Mesenchymal stem cell (in vitro differentiated cells and primary cell): ENCODE results near the gene GNE.
A peak's percentile ranks its signal among the peaks of the same experiment; 100 is the strongest.
"Not testable (repeated sequence)": the region's sequence is repeated elsewhere in the genome, so short reads cannot be mapped to it uniquely, and the experiment has no call there.

Experiments used
- DNase-seq: peaks from one replicate; pipeline ENCODE4 v3.0.0-alpha.2; 2013
- H2AFZ ChIP-seq: one replicate; pipeline ENCODE4 v1.6.1; 2013; ENCODE audit warnings: low read depth, mild to moderate bottlenecking, control low read depth, inconsistent platforms, low read length, moderate library complexity
- H2AK5ac ChIP-seq: 2 replicates; pipeline ENCODE4 v1.6.1; 2013; ENCODE audit warnings: low read length, moderate library complexity, mild to moderate bottlenecking, inconsistent platforms; ENCODE audit not compliant: severe bottlenecking
- H2BK120ac ChIP-seq: one replicate; pipeline ENCODE4 v1.6.1; 2013; ENCODE audit warnings: low read depth, mild to moderate bottlenecking, inconsistent platforms, low read length, moderate library complexity
- H2BK12ac ChIP-seq, 2 experiments: one replicate each; pipeline ENCODE4 v1.6.1; 2013; ENCODE audit warnings: inconsistent platforms in 2 of 2, low read length in 2 of 2, mild to moderate bottlenecking in 2 of 2, moderate library complexity in 2 of 2, control low read depth in 1 of 2
- H2BK15ac ChIP-seq: one replicate; pipeline ENCODE4 v1.6.1; 2013; ENCODE audit warnings: mild to moderate bottlenecking, low read depth, inconsistent platforms; ENCODE audit not compliant: poor library complexity, severe bottlenecking
- H2BK5ac ChIP-seq: 2 replicates; pipeline ENCODE4 v1.6.1; 2013; ENCODE audit warnings: low read depth, mild to moderate bottlenecking, low read length, control low read depth, inconsistent platforms; ENCODE audit not compliant: poor library complexity, severe bottlenecking
- H3K14ac ChIP-seq, 2 experiments: one replicate each; pipeline ENCODE4 v1.6.1; 2013; ENCODE audit warnings: inconsistent platforms in 2 of 2, low read length in 2 of 2, control low read depth in 1 of 2, mild to moderate bottlenecking in 1 of 2, moderate library complexity in 1 of 2
- H3K18ac ChIP-seq, 2 experiments: one replicate each; pipeline ENCODE4 v1.6.1; 2013; ENCODE audit warnings: inconsistent platforms in 2 of 2, low read length in 2 of 2, control low read depth in 1 of 2, low read depth in 1 of 2, mild to moderate bottlenecking in 1 of 2
- H3K23ac ChIP-seq, 2 experiments: one replicate each; pipeline ENCODE4 v1.6.1; 2013; ENCODE audit warnings: inconsistent platforms in 2 of 2, low read length in 2 of 2, mild to moderate bottlenecking in 2 of 2, moderate library complexity in 2 of 2, control low read depth in 1 of 2
- H3K27ac ChIP-seq: 2 replicates; pipeline ENCODE4 v1.5.1; 2013; ENCODE audit warnings: mild to moderate bottlenecking, moderate library complexity, low read length, control low read depth, inconsistent platforms; ENCODE audit not compliant: poor library complexity, severe bottlenecking
- H3K27me3 ChIP-seq, 2 experiments: 2 replicates each; pipeline versions ENCODE4 v1.6.1 to v1.7.0; 2013; ENCODE audit warnings: low read length in 2 of 2, mild to moderate bottlenecking in 2 of 2, moderate library complexity in 2 of 2, control low read depth in 1 of 2, inconsistent platforms in 1 of 2; ENCODE audit not compliant: control insufficient read depth in 1 of 2, insufficient read depth in 1 of 2
- H3K36me3 ChIP-seq, 2 experiments: 2 replicates each; pipeline versions ENCODE4 v1.6.1 to v1.7.0; 2013; ENCODE audit warnings: low read length in 2 of 2, control low read depth in 1 of 2, inconsistent platforms in 1 of 2, low read depth in 1 of 2, mild to moderate bottlenecking in 1 of 2; ENCODE audit not compliant: insufficient read depth in 2 of 2, control insufficient read depth in 1 of 2
- H3K4ac ChIP-seq, 2 experiments: one replicate each; pipeline ENCODE4 v1.6.1; 2013; ENCODE audit warnings: inconsistent platforms in 2 of 2, low read length in 2 of 2, mild to moderate bottlenecking in 2 of 2, moderate library complexity in 2 of 2, control low read depth in 1 of 2, low read depth in 1 of 2
- H3K4me1 ChIP-seq: 2 replicates; pipeline ENCODE4 v1.6.1; 2013; ENCODE audit warnings: low read depth, low read length, control low read depth; ENCODE audit not compliant: control insufficient read depth, insufficient read depth
- H3K4me2 ChIP-seq: 2 replicates; pipeline ENCODE4 v1.6.1; 2013; ENCODE audit warnings: low read length, mild to moderate bottlenecking, inconsistent platforms; ENCODE audit not compliant: poor library complexity, severe bottlenecking
- H3K4me3 ChIP-seq, 2 experiments: 2 replicates each; pipeline versions ENCODE4 v1.5.1 to v1.7.0; 2013; ENCODE audit warnings: low read length in 2 of 2, mild to moderate bottlenecking in 2 of 2, control low read depth in 1 of 2, low read depth in 1 of 2; ENCODE audit not compliant: insufficient read depth in 1 of 2
- H3K79me1 ChIP-seq: replicated peaks from 2 replicates; pipeline ENCODE4 v1.6.1; 2013; ENCODE audit warnings: mild to moderate bottlenecking, control low read depth, low read length, inconsistent platforms; ENCODE audit not compliant: poor library complexity, severe bottlenecking
- H3K9ac ChIP-seq: 2 replicates; pipeline ENCODE4 v1.7.0; 2013; ENCODE audit warnings: mild to moderate bottlenecking, low read length, moderate library complexity
- H3K9me3 ChIP-seq: 2 replicates; pipeline ENCODE4 v1.7.0; 2013; ENCODE audit warnings: mild to moderate bottlenecking, low read length; ENCODE audit not compliant: control insufficient read depth
- H4K8ac ChIP-seq: one replicate; pipeline ENCODE4 v1.6.1; 2013; ENCODE audit warnings: inconsistent platforms, mild to moderate bottlenecking, low read length, moderate library complexity
- H4K91ac ChIP-seq: one replicate; pipeline ENCODE4 v1.6.1; 2013; ENCODE audit warnings: mild to moderate bottlenecking, low read length, inconsistent platforms
- WGBS: methylation state at CpG from one replicate; pipeline ENCODE4 v1.1.7; 2013; ENCODE audit warnings: mixed read lengths; 5-methylcytosine and 5-hydroxymethylcytosine counted together

The GNE gene

GRCh38 chr9:36275060-36275459 lies 16.8 kb upstream of the GNE start:
- Histone ChIP-seq H2AK5ac (no peak overlapping the region), H2BK12ac (no peak overlapping the region), H3K4me2 (no peak overlapping the region), H3K9me3 (no peaks in the 10 kb centered on the region), H3K36me3 (no peaks in the 10 kb centered on the region), H3K79me1 (no peaks in the 10 kb centered on the region), H4K8ac (no peak overlapping the region), H2BK15ac (no peak overlapping the region), H3K27ac (no peak overlapping the region), H2BK5ac (no peak overlapping the region), H3K9ac (no peak overlapping the region), H3K4me3 (no peak overlapping the region), H2BK120ac (no peak overlapping the region), H3K4ac (no peak overlapping the region), H3K23ac (no peak overlapping the region), H2AFZ (no peak overlapping the region), H3K27me3 (no peaks in the 10 kb centered on the region), H3K4me1 (peaks cover 3% of the 10 kb centered on the region), H3K18ac (no peak overlapping the region), H3K14ac (no peak overlapping the region), H4K91ac (no peak overlapping the region)
- DNase-seq = no peak
- WGBS = 93% methylated on average over 3 of the region's 3 CpGs

- H3K4me1 ChIP-seq, H2AK5ac ChIP-seq, H3K14ac ChIP-seq, H3K36me3 ChIP-seq, H3K4me2 ChIP-seq, H2AFZ ChIP-seq, H2BK120ac ChIP-seq, H4K91ac ChIP-seq, H3K27me3 ChIP-seq, H3K18ac ChIP-seq, H3K23ac ChIP-seq, H3K4ac ChIP-seq, H3K4me3 ChIP-seq, H3K27ac ChIP-seq, H3K9ac ChIP-seq, H3K9me3 ChIP-seq, H3K79me1 ChIP-seq, H2BK5ac ChIP-seq, H2BK15ac ChIP-seq, DNase-seq, H4K8ac ChIP-seq, H2BK12ac ChIP-seq: not testable (repeated sequence)
- WGBS = 99% methylated on average over 7 of the region's 7 CpGs
These were observed 15.1 kb upstream of the GNE start for GRCh38 chr9:36273354-36273753.

GRCh38 chr9:36268007-36268427 lies 9.8 kb upstream of the GNE start:
- Histone ChIP-seq H3K79me1 (no peaks in the 10 kb centered on the region), H2BK5ac (no peak overlapping the region), H3K14ac (no peak overlapping the region), H3K27me3 (no peaks in the 10 kb centered on the region), H3K9ac (no peak overlapping the region), H4K8ac (no peak overlapping the region), H2BK120ac (no peak overlapping the region), H3K4me3 (no peak overlapping the region), H3K4me1 (peaks cover 2% of the 10 kb centered on the region), H3K18ac (no peak overlapping the region), H4K91ac (no peak overlapping the region), H2AK5ac (no peak overlapping the region), H2AFZ (no peak overlapping the region), H3K27ac (no peak overlapping the region), H2BK12ac (no peak overlapping the region), H3K36me3 (peaks cover 0 to 5% of the 10 kb centered on the region in 2 experiments), H3K4me2 (no peak overlapping the region), H2BK15ac (no peak overlapping the region), H3K9me3 (no peaks in the 10 kb centered on the region), H3K23ac (no peak overlapping the region), H3K4ac (no peak overlapping the region)
- DNase-seq = peak; percentile 48
- 86% methylated on average over 2 of the region's 3 CpGs for WGBS

GRCh38 chr9:36264896-36265295 lies 6.6 kb upstream of the GNE start:
- no peaks in the 10 kb centered on the region for H3K27me3 ChIP-seq
- H3K23ac ChIP-seq = no peak overlapping the region
- peaks cover 0 to 5% of the 10 kb centered on the region in 2 experiments for H3K36me3 ChIP-seq
- H3K18ac ChIP-seq = no peak overlapping the region
- H2AFZ ChIP-seq = no peak overlapping the region
- no peaks in the 10 kb centered on the region for H3K9me3 ChIP-seq
- no peak overlapping the region for H3K9ac ChIP-seq
- no peaks in the 10 kb centered on the region for H3K79me1 ChIP-seq
- no peak overlapping the region for H2AK5ac ChIP-seq
- no peak overlapping the region for H3K4ac ChIP-seq
- no peak overlapping the region for H2BK5ac ChIP-seq
- no peak overlapping the region for H3K14ac ChIP-seq
- 96% methylated on average over 22 of the region's 22 CpGs for WGBS
- no peak overlapping the region for H3K4me3 ChIP-seq
- H4K91ac ChIP-seq = no peak overlapping the region
- H2BK12ac ChIP-seq = no peak overlapping the region
- no peak overlapping the region for H3K4me2 ChIP-seq
- DNase-seq = no peak
- no peak overlapping the region for H2BK120ac ChIP-seq
- peak overlapping the region; percentile 13 for H4K8ac ChIP-seq
- H2BK15ac ChIP-seq = no peak overlapping the region
- no peak overlapping the region for H3K27ac ChIP-seq
- H3K4me1 ChIP-seq = peaks cover 2% of the 10 kb centered on the region
